ENCODE measurements around the gene AMPD1. TPM values are rescaled to one million over a fixed set of nuclear protein-coding genes. Genes with fewer than 3 reads are reported as not detected.

Gene AMPD1
- not detected for total RNA-seq

DNA sequence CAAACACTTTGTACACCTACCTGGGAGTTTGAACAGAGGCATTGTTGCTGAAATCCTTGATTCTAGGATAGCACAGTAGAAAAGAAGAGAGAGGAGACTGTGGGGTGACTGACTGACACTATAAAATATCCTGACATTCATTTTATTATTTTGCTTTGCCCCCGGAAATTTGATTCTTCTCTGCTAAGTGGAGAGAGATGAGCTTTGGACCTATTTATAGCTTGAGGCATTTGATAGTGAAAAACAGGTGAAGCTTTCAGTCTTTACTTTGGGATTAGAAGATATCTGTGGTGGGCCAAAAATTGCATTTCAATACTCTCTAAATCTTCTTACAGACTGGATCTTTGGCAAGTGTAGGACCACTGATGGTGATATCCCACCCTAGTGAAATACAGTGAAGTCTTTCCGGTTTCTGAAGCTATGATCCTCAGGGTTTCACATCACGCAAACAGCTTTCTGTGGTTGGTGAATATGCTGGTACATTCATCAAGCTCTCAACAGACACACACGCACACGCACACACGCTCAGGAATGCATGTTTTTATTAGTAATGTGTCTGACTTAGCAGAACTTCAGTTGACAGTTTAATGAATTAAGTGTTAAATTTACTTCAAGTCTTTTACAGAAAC is at the start of gene AMPD1:
Gene AMPD1, minus strand, starts transcription at position 117 of the 629 bp plus-strand sequence. Its CDS starts 75 bp downstream, at position 42.

DNA sequence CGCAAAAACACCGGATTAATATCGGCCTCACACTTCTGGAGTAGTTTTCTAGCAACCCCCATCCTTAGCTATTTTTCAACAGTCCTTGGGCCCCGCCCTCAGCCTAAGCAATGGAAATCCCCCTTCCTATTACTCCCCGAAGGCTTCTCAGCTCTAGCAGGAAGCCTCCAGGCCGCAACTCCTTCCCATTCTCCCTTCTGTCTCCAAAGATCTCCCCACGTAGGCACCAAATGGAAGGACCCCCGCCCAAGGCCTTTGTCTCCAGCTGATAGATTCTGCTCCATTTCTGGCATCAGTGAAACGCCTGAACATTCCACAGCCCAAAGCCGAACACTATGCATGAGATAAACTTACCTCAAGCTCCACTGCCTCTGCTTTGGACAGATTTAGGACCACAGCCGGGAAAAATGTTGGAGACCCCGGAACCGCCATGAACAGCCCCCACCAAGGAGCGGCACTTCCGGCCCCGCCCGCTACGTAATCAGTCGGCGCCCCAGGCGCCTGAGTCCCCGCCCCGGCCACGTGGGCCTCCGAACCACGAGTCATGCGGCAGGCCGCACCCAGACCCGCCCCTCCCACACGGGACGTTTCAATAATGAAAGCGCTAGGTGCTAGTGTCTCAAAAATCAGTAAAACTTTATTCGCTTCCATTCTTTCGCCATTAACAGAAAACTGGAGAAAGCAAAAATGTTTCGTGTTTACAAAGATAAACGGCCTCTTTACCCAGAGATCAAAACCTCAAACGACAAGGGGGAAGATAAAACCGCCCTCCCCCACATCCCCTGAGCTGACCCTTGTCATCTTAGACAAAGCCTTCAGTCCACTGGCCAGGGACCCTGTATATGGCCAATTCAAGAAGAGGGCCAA is 21.2 kb upstream of the AMPD1 start, which contains the start of gene NRAS:
Gene NRAS, minus strand, starts transcription at position 468 of the 867 bp plus-strand sequence. CDS start 611 bp downstream, outside the sequence.

DNA sequence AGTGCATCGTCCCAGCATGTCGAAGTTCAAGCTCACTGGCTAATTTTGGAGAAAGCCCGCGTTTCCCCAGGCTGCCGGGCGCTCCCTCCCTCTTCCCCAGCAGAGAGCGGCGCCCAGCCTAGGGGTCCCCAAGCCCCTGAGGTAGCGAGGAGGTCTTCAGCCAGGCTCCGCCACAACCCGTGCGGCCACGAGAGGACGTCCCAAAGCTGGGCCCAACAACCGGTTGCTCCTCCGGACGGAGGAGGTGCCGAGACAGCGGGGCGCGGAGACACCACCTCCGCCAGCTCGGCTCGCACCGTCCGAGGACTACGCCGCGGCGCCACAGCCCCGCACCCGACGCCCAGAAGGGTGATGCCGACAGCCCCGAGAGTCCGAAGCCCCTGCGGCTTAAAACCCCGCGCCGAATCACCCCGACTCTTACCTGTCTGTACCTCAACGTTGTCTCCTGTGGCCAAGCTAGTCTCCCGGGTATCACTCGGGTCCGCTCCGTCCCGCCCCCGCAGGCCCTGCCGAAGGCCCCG is 25.7 kb downstream of the AMPD1 start, which contains the start of gene DENND2C:
Gene DENND2C, minus strand, starts transcription at position 488 of the 521 bp plus-strand sequence. CDS start 44,065 bp downstream, outside the sequence.

Small RNAs within 50 kb of the gene (small RNA-seq; reads per million reads assigned to genes)
- not detected for gene RN7SL432P
- gene RNY1P13, result 0.41 reads per million, percentile 42 among the genes with 10 or more reads in this experiment

Other genes starting within 250 kb of the AMPD1 start
- gene TRIM33, start 184.3 kb downstream of the AMPD1 start, total RNA-seq, result 74.3 TPM
- gene BCAS2, start 113.9 kb downstream of the AMPD1 start, total RNA-seq, result 55.6 TPM
- 2.5 TPM for gene DENND2C, start 25.5 kb downstream of the AMPD1 start, total RNA-seq
- 81.0 TPM for gene NRAS, start 21.2 kb upstream of the AMPD1 start, total RNA-seq
- 522 TPM for gene CSDE1, start 62.4 kb upstream of the AMPD1 start, total RNA-seq
- 124 TPM for gene SIKE1, start 85.1 kb upstream of the AMPD1 start, total RNA-seq
- gene SYCP1, start 159.3 kb upstream of the AMPD1 start, total RNA-seq, result not detected